Measurements from ENCODE around the gene PTGES3.
"Not testable (repeated sequence)": the region's sequence is repeated elsewhere in the genome, so short reads cannot be mapped to it uniquely, and the experiment has no call there.

The PTGES3 gene

GRCh38 chr12:56704522-56704921 is 16.4 kb upstream of the PTGES3 start:
- not testable (repeated sequence) for DNase-seq

- DNase-seq, result no peak
These were observed 11.1 kb upstream of the PTGES3 start for GRCh38 chr12:56699020-56699661.

- DNase-seq, result no peak
These were observed 7.4 kb upstream of the PTGES3 start for GRCh38 chr12:56695327-56696101.

GRCh38 chr12:56694161-56694560 is 6.1 kb upstream of the PTGES3 start:
- no peak for DNase-seq

GRCh38 chr12:56688846-56689109 is 694 bp upstream of the PTGES3 start:
- DNase-seq, result no peak

GRCh38 chr12:56687223-56688128 is 608 bp downstream of the PTGES3 start:
- peak; percentile 53 for DNase-seq

- DNase-seq, result peak; percentile 17
These were observed 3.2 kb downstream of the PTGES3 start for GRCh38 chr12:56684745-56685359.

GRCh38 chr12:56682323-56682722 is 5.8 kb downstream of the PTGES3 start:
- DNase-seq, result no peak

- no peak for DNase-seq
These were observed 8.1 kb downstream of the PTGES3 start for GRCh38 chr12:56679883-56680575.

- no peak for DNase-seq
These were observed 9.2 kb downstream of the PTGES3 start for GRCh38 chr12:56678852-56679251.

- no peak for DNase-seq
These were observed 10.4 kb downstream of the PTGES3 start for GRCh38 chr12:56677680-56678079.

- DNase-seq, result no peak
These were observed 11.1 kb downstream of the PTGES3 start for GRCh38 chr12:56676851-56677580.

GRCh38 chr12:56671608-56672007 is 16.5 kb downstream of the PTGES3 start:
- no peak for DNase-seq

- no peak for DNase-seq
These were observed 17.2 kb downstream of the PTGES3 start for GRCh38 chr12:56670836-56671235.

GRCh38 chr12:56668197-56668457 is 20.0 kb downstream of the PTGES3 start:
- DNase-seq, result no peak

- DNase-seq, result no peak
These were observed 26.0 kb downstream of the PTGES3 start for GRCh38 chr12:56661979-56662638.

GRCh38 chr12:56661560-56661959 is 26.5 kb downstream of the PTGES3 start:
- DNase-seq, result no peak

- DNase-seq, result no peak
These were observed 29.2 kb downstream of the PTGES3 start for GRCh38 chr12:56658921-56659320.

GRCh38 chr12:56657416-56658379 is 30.4 kb downstream of the PTGES3 start:
- DNase-seq, result no peak

GRCh38 chr12:56653781-56654180 is 34.3 kb downstream of the PTGES3 start:
- DNase-seq, result not testable (repeated sequence)
